DOHH2 (cell line): Measurements from ENCODE around the gene TGDS.

Experiments used
- EZH2phosphoT487 ChIP-seq: fragments of 200-600 bp; sonication (generic); IDR thresholded peaks from 2 replicates; pipeline ENCODE4 v1.6.1; 2017; ENCODE audit warnings: borderline replicate concordance, mild to moderate bottlenecking, antibody characterized with exemption, low read length, moderate library complexity, mixed read lengths
- TF ChIP-seq, protein P1 (sequence below): fragments of 200-600 bp; sonication (generic); IDR thresholded peaks from one replicate; pipeline ENCODE4 v1.5.1; 2014; ENCODE audit warnings: antibody characterized with exemption, mild to moderate bottlenecking, low read depth, low read length; ENCODE audit not compliant: poor library complexity, severe bottlenecking

DNA sequence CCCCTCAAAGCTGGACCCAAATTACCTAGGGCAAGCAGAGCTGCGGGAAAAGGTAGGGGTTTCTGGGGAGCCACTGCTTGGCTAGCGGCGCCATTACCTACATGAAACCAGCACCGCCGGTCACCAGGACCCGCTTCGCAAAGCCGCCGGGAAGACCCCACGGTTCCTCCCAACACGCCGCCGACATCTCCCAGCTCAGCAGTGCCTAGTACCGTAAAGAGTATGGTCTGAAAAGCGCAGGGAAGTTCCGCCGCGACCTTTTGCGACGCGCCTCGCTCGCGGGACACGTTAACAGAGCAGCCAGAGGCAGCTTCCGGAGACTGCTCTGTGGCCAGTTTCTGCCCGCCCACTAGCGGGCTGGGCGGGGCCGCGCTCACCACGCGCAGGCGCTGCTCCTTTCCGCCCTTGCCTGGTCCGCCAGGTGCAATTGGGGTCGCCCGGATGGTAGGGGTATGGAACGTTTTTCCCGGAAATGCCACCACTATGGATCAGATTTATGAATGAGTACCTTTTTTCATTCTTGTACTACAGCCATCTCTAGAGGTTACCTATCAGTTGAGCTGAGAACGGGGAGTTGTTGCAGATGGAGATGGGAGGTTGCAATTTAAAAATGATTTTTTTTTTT is at the start of gene TGDS:
- TF ChIP-seq, protein P1, sequence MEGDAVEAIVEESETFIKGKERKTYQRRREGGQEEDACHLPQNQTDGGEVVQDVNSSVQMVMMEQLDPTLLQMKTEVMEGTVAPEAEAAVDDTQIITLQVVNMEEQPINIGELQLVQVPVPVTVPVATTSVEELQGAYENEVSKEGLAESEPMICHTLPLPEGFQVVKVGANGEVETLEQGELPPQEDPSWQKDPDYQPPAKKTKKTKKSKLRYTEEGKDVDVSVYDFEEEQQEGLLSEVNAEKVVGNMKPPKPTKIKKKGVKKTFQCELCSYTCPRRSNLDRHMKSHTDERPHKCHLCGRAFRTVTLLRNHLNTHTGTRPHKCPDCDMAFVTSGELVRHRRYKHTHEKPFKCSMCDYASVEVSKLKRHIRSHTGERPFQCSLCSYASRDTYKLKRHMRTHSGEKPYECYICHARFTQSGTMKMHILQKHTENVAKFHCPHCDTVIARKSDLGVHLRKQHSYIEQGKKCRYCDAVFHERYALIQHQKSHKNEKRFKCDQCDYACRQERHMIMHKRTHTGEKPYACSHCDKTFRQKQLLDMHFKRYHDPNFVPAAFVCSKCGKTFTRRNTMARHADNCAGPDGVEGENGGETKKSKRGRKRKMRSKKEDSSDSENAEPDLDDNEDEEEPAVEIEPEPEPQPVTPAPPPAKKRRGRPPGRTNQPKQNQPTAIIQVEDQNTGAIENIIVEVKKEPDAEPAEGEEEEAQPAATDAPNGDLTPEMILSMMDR, result no peak
- no peak for TF ChIP-seq EZH2phosphoT487
